Spleen (tissue), 11 donors: Measurements from ENCODE around the gene CMTM8. TPM values are rescaled to one million over a fixed set of nuclear protein-coding genes. Genes with fewer than 3 reads are reported as not detected.

Source experiments
- DNase-seq: peaks from one replicate; pipeline ENCODE4 v3.0.0-alpha.2; 2020
- H3K27ac ChIP-seq, 8 donors: fragments of 200-600 bp; sonication (generic) in 7 of 8; 1 replicate in 4 of 8; 2 replicates in 4 of 8; pipeline versions ENCODE4 v1.5.0 to v1.8.0; 2016 to 2021; ENCODE audit warnings: inconsistent platforms in 4 of 8, mild to moderate bottlenecking in 4 of 8, moderate library complexity in 1 of 8
- H3K27me3 ChIP-seq, 7 donors: fragments of 200-600 bp; sonication (generic) in 6 of 7; replicated peaks in 1 of 7; 1 replicate in 4 of 7; 2 replicates in 3 of 7; pipeline versions ENCODE4 v1.5.0 to v1.8.0; 2016 to 2021; ENCODE audit warnings: inconsistent platforms in 3 of 7, mild to moderate bottlenecking in 1 of 7
- H3K36me3 ChIP-seq, 6 donors: fragments of 200-600 bp; sonication (generic) in 5 of 6; 1 replicate in 4 of 6; 2 replicates in 2 of 6; pipeline versions ENCODE4 v1.5.0 to v1.8.0; 2016 to 2021; ENCODE audit warnings: inconsistent platforms in 2 of 6
- H3K4me1 ChIP-seq, 6 donors: fragments of 200-600 bp; sonication (generic) in 5 of 6; 1 replicate in 3 of 6; 2 replicates in 3 of 6; pipeline versions ENCODE4 v1.5.0 to v1.8.0; 2016 to 2021; ENCODE audit warnings: inconsistent platforms in 3 of 6
- H3K4me3 ChIP-seq, 8 donors: fragments of 200-600 bp; sonication (generic) in 7 of 8; 1 replicate in 4 of 8; 2 replicates in 4 of 8; pipeline versions ENCODE4 v1.5.0 to v1.8.0; 2016 to 2021; ENCODE audit warnings: inconsistent platforms in 4 of 8, mild to moderate bottlenecking in 4 of 8, moderate library complexity in 2 of 8
- H3K9me3 ChIP-seq, 8 donors: fragments of 200-600 bp; sonication (generic) in 7 of 8; 1 replicate in 4 of 8; 2 replicates in 4 of 8; pipeline versions ENCODE4 v1.5.0 to v1.8.0; 2016 to 2021; ENCODE audit warnings: inconsistent platforms in 4 of 8
- CTCF ChIP-seq, 11 experiments: fragments of 200-600 bp in 7 of 11; fragments of 450-650 bp in 4 of 11; sonication (generic) in 4 of 11; IDR thresholded peaks in 8 of 11; conservative IDR thresholded peaks in 3 of 11; 1 replicate in 7 of 11; 2 replicates in 4 of 11; pipeline versions ENCODE4 v1.4.0 to v1.8.0; 2016 to 2021; ENCODE audit warnings: antibody characterized with exemption in 11 of 11, inconsistent platforms in 4 of 11, mild to moderate bottlenecking in 1 of 11
- POLR2A ChIP-seq, 3 donors: fragments of 450-650 bp; IDR thresholded peaks; one replicate each; pipeline ENCODE4 v1.5.1; 2017; ENCODE audit warnings: antibody characterized with exemption in 3 of 3, mild to moderate bottlenecking in 1 of 3
- POLR2AphosphoS5 ChIP-seq, 3 donors: sonication (generic); formaldehyde crosslinking; IDR thresholded peaks; one replicate each; pipeline ENCODE4 v1.5.1; 2017; ENCODE audit warnings: antibody characterized with exemption in 3 of 3
- WGBS, 5 donors: extraction: QIAGEN DNeasy Blood & Tissue Kit in 3 of 5; methylation state at CpG; one replicate each; pipeline versions ENCODE4 v1.1.5 to v1.1.7; 2013 to 2018; 5-methylcytosine and 5-hydroxymethylcytosine counted together
- intact Hi-C: fragments of 100-400 bp; cut with DNase I; formaldehyde crosslinking; loops from one replicate; pipeline ENCODE4 v1.15.0; 2023; ENCODE audit warnings: low total_unique reads
- polyA plus RNA-seq, 3 donors: library from polyadenylated mRNA; stranded (reverse); fragments of 200-250 nt; gene quantifications; one replicate each; pipeline ENCODE4 v1.2.1, GENCODE V29; 2013
- total RNA-seq, 7 donors: library from RNA; depleted of rRNA in 3 of 7; stranded (reverse); fragments of >200 nt in 3 of 7; fragmentation: NEBNext Ultra II Directional in 4 of 7; extraction: Animal tissue kit (Norgen Biotek cat#: 25700) in 4 of 7; gene quantifications; one replicate each; pipeline versions ENCODE4 v1.1.0 to v1.2.1, GENCODE V29; 2016 to 2021
- donor health status: healthy with polysubstance abuse.
- donor health status: DM: no; HTN: no; CAD: no; lungs with moderate emphysema.
- donor health status: DM: no; HTN: no; CAD: no.
- donor health status: Bipolar disorder and iron deficiency.
- donor health status: healthy.
- donor health status: DM: no; HTN: no; CAD: no.
- donor health status: DM: yes; HTN: yes; CAD: no.

CMTM8 gene
- total and polyA plus RNA-seq, 10 donors, result 0.61 to 3.5 (median 1.6) TPM

- peaks cover 0 to 4% (median 0%) of the 10 kb centered on the region in 6 donors for H3K4me1 ChIP-seq
- no peak overlapping the region for H3K27ac ChIP-seq
- no peaks in the 10 kb centered on the region for H3K36me3 ChIP-seq
- H3K27me3 ChIP-seq, result peaks cover 0 to 6% (median 0%) of the 10 kb centered on the region in 7 donors
- no peak for TF ChIP-seq CTCF (IDR thresholded peaks at IDR 0.05 in 8 of 11, conservative IDR thresholded peaks at IDR 0.05 in 3 of 11)
- no peak for TF ChIP-seq POLR2A (IDR thresholded peaks at IDR 0.05)
- no peak for TF ChIP-seq POLR2AphosphoS5 (IDR thresholded peaks at IDR 0.05)
- H3K9me3 ChIP-seq, result no peaks in the 10 kb centered on the region
- WGBS, 5 donors, result 67 to 84% (median 82%) methylated on average over 3 of the region's 3 CpGs
- intact Hi-C loops, result no loop called here
- no peak overlapping the region for H3K4me3 ChIP-seq
- no peak for DNase-seq
Measured at GRCh38 chr3:32325927-32326326, 87.4 kb downstream of the CMTM8 start.

GRCh38 chr3:32326795-32327194 is 88.3 kb downstream of the CMTM8 start:
- Histone ChIP-seq H3K36me3 (no peaks in the 10 kb centered on the region), H3K9me3 (no peaks in the 10 kb centered on the region), H3K27me3 (no peaks in the 10 kb centered on the region), H3K4me3 (no peak overlapping the region), H3K4me1 (no peaks in the 10 kb centered on the region), H3K27ac (no peak overlapping the region)
- no peak for TF ChIP-seq POLR2AphosphoS5 (IDR thresholded peaks at IDR 0.05)
- TF ChIP-seq POLR2A (IDR thresholded peaks at IDR 0.05), result no peak
- no peak for TF ChIP-seq CTCF (IDR thresholded peaks at IDR 0.05 in 8 of 11, conservative IDR thresholded peaks at IDR 0.05 in 3 of 11)
- intact Hi-C loops, result no loop called here
- DNase-seq, result no peak
- WGBS, 5 donors, result 78 to 90% (median 89%) methylated on average over 2 of the region's 2 CpGs

GRCh38 chr3:32334675-32335074 is 96.2 kb downstream of the CMTM8 start:
- no peak for DNase-seq
- Histone ChIP-seq H3K27me3 (no peaks in the 10 kb centered on the region), H3K27ac (peak overlapping the region in 2 of 8 donors; percentile 33 to 35), H3K4me1 (peaks cover 0 to 22% (median 11%) of the 10 kb centered on the region in 6 donors), H3K36me3 (no peaks in the 10 kb centered on the region), H3K9me3 (no peaks in the 10 kb centered on the region), H3K4me3 (no peak overlapping the region)
- intact Hi-C loops, result no loop called here
- WGBS, 5 donors, result 67 to 84% (median 72%) methylated on average over 4 of the region's 4 CpGs
- TF ChIP-seq POLR2AphosphoS5 (IDR thresholded peaks at IDR 0.05) (no peak), POLR2A (IDR thresholded peaks at IDR 0.05) (no peak), CTCF (IDR thresholded peaks at IDR 0.05 in 8 of 11, conservative IDR thresholded peaks at IDR 0.05 in 3 of 11) (peak in 4 of 11 experiments; percentile 10 to 43 (median 20))

- no peak for TF ChIP-seq POLR2A (IDR thresholded peaks at IDR 0.05)
- TF ChIP-seq CTCF (IDR thresholded peaks at IDR 0.05 in 8 of 11, conservative IDR thresholded peaks at IDR 0.05 in 3 of 11), result no peak
- TF ChIP-seq POLR2AphosphoS5 (IDR thresholded peaks at IDR 0.05), result no peak
- peaks cover 0 to 22% (median 11%) of the 10 kb centered on the region in 6 donors for H3K4me1 ChIP-seq
- DNase-seq, result no peak
- WGBS, 5 donors, result 63 to 77% (median 70%) methylated on average over 11 to 13 of the region's 13 CpGs
- intact Hi-C loops, result no loop called here
- H3K4me3 ChIP-seq, result no peak overlapping the region
- no peaks in the 10 kb centered on the region for H3K9me3 ChIP-seq
- H3K27me3 ChIP-seq, result no peaks in the 10 kb centered on the region
- H3K36me3 ChIP-seq, result no peaks in the 10 kb centered on the region
- H3K27ac ChIP-seq, result peak overlapping the region in 3 of 8 donors; percentile 18 to 35 (median 33)
Measured at GRCh38 chr3:32335365-32336112, 97.1 kb downstream of the CMTM8 start.
